ENCODE results near the gene TM4SF1.

GRCh38 chr3:149369991-149370866, 7.2 kb downstream of the TM4SF1 start:
- TF ChIP-seq CTCF (IDR thresholded peaks at IDR 0.05) (no peak), ZFX (IDR thresholded peaks at IDR 0.05; ENCODE audit: borderline replicate concordance) (no peak)
